Panc1 (cell line): ENCODE results near the gene KCNC1.

Experiments used
- POLR2AphosphoS5 ChIP-seq: IDR thresholded peaks from 2 replicates; pipeline ENCODE4 v1.6.1; 2012; ENCODE audit warnings: mild to moderate bottlenecking, low read depth, low read length, moderate library complexity
- TCF7L2 ChIP-seq: IDR thresholded peaks from 2 replicates; pipeline ENCODE4 v1.6.1; 2011; ENCODE audit warnings: mild to moderate bottlenecking, low read depth, low read length, inconsistent platforms
- TF ChIP-seq, protein P1 (sequence below): fragments of 450-650 bp; IDR thresholded peaks from 2 replicates; pipeline ENCODE4 v1.5.1; 2017; ENCODE audit warnings: mild to moderate bottlenecking
- TF ChIP-seq, protein P2 (sequence below), 2 experiments: IDR thresholded peaks; 2 replicates each; pipeline ENCODE4 v1.6.1; 2011 to 2012; ENCODE audit warnings: low read depth in 2 of 2, control low read depth in 1 of 2, low read length in 1 of 2, mild to moderate bottlenecking in 1 of 2, moderate library complexity in 1 of 2; ENCODE audit not compliant: insufficient read depth in 1 of 2

DNA sequence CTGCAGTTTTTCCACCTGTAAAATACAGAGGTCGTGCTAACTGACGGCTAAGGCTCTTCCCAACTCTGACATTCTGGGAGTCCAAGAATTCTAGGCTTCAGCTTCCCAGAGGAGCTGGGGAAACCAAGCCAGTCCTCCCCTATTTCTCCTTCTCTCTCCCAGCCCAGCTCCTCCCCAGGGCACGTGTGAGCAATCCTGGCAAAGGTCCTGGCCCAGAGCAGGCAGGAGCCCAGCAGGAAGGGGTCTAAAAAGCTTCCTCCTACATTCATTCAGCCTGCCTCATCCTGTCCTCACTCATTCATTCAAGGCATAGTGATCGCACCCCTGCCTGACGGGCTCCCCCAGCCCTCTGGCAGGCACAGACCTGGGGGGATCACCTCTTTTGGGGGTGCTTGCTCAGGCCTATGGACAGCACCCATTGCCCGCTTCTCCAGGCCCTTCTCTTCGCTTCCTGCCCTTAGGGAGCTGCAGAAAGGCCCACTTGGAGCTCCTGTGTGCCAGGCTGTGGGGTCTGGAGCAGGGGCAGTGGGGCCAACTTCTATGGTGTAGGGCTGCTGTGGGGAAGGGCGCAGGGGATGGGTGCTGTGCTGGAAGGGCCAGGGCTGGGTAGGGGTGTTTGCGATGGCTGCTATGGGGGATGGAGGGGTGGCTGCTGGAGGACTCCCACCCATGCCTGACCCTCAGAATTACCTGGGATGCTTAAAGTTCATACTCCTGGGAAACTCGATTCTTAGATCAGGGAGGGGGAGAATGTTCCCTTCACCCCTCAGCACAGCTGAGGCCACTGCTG lies 9.8 kb downstream of the KCNC1 start:
- no peak for TF ChIP-seq POLR2AphosphoS5
- TF ChIP-seq, protein P1, sequence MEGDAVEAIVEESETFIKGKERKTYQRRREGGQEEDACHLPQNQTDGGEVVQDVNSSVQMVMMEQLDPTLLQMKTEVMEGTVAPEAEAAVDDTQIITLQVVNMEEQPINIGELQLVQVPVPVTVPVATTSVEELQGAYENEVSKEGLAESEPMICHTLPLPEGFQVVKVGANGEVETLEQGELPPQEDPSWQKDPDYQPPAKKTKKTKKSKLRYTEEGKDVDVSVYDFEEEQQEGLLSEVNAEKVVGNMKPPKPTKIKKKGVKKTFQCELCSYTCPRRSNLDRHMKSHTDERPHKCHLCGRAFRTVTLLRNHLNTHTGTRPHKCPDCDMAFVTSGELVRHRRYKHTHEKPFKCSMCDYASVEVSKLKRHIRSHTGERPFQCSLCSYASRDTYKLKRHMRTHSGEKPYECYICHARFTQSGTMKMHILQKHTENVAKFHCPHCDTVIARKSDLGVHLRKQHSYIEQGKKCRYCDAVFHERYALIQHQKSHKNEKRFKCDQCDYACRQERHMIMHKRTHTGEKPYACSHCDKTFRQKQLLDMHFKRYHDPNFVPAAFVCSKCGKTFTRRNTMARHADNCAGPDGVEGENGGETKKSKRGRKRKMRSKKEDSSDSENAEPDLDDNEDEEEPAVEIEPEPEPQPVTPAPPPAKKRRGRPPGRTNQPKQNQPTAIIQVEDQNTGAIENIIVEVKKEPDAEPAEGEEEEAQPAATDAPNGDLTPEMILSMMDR: no peak
- TF ChIP-seq, protein P2, sequence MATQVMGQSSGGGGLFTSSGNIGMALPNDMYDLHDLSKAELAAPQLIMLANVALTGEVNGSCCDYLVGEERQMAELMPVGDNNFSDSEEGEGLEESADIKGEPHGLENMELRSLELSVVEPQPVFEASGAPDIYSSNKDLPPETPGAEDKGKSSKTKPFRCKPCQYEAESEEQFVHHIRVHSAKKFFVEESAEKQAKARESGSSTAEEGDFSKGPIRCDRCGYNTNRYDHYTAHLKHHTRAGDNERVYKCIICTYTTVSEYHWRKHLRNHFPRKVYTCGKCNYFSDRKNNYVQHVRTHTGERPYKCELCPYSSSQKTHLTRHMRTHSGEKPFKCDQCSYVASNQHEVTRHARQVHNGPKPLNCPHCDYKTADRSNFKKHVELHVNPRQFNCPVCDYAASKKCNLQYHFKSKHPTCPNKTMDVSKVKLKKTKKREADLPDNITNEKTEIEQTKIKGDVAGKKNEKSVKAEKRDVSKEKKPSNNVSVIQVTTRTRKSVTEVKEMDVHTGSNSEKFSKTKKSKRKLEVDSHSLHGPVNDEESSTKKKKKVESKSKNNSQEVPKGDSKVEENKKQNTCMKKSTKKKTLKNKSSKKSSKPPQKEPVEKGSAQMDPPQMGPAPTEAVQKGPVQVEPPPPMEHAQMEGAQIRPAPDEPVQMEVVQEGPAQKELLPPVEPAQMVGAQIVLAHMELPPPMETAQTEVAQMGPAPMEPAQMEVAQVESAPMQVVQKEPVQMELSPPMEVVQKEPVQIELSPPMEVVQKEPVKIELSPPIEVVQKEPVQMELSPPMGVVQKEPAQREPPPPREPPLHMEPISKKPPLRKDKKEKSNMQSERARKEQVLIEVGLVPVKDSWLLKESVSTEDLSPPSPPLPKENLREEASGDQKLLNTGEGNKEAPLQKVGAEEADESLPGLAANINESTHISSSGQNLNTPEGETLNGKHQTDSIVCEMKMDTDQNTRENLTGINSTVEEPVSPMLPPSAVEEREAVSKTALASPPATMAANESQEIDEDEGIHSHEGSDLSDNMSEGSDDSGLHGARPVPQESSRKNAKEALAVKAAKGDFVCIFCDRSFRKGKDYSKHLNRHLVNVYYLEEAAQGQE (IDR thresholded peaks at IDR 0.05; ENCODE audit: insufficient read depth in 1 of 2, low read depth in 2 of 2, low read length in 1 of 2): no peak
- no peak for TF ChIP-seq TCF7L2
